Cerebellar cortex (tissue), 1 donor: ENCODE results near the gene MCOLN2.
"Not testable (repeated sequence)": the region's sequence is repeated elsewhere in the genome, so short reads cannot be mapped to it uniquely, and the experiment has no call there.

Experiments
- DNase-seq: peaks from one replicate; pipeline ENCODE4 v3.0.0-alpha.2; 2015; ENCODE audit warnings: low spot score

MCOLN2 gene

DNA sequence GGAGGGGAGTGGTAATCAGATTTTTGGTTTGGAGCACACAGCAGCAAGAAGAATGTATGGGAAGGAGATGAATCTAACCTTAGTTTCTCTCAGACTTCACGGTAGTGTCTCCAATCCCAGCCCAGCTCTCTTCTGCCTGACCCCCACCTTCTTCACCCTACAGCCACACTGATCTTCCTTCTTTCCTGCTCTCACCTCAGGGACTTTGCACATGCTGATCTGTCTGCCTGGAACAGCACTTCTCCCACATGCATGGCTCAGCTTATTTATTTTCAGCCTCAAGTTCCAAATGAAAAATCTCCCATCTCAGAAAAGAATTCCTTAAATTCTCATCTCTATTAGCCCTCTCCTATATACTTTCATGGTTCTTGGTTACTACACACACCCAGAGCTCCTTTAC, 55.1 kb downstream of the MCOLN2 start:
- DNase-seq = no peak

DNA sequence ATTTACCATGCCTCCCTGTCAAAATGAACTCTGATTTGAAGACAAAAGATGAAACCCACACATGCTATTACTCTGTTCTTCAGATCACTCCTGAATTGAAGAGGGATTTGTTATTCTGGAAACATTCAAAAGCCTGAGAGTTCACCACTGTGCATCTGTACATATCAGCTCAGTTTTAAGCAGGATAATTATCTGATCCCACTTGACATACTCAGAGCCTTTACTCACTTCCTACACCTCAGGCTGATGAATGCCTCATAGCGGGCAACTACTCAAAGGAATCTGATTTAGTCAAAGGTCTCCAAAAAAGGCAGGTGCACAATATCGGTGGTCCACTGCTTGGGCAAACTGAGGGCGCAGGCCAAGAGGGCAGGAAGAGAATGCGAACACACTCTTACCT, 56.4 kb downstream of the MCOLN2 start:
- no peak for DNase-seq

DNA sequence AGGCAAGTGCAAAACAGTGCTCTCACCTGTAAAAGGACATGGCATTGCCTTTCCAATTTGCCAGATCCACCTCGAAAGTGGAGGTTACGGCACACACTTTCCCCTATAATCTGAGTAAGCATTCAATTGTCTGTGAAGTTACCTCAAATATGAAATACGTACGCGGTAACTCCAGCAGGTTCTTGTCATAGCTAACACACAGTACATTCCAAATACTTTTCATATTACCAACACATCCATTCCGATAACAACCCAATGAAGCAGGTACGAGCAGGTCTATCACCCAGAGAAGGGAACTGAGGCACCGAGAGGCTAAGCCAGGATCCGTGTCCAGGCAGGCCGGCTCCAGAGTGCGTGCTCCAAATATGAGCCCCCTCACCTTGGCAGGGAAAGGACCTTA, 57.2 kb downstream of the MCOLN2 start:
- DNase-seq = no peak

DNA sequence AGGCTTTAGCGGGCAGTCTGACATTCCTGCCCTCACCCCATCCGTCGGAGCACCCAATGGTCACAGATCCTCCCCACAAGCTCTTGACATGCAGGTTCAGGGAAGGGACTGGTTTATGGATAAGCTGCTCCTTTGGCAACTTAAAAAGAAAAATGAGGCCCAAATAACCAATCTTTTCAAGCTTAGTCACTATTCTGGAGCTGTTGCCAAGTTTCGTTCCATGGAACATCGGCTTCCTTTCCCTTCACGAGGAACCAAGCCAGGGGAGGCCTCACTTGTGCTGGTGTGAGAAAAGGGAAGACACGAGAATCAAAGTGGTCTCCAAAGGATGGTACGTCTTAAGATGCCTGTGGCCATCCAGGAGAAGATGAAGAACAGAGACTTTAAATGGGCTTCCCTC, 57.8 kb downstream of the MCOLN2 start:
- DNase-seq = no peak

GRCh38 chr1:84936116-84936810, 60.6 kb downstream of the MCOLN2 start:
- DNase-seq = peak; percentile 88

DNA sequence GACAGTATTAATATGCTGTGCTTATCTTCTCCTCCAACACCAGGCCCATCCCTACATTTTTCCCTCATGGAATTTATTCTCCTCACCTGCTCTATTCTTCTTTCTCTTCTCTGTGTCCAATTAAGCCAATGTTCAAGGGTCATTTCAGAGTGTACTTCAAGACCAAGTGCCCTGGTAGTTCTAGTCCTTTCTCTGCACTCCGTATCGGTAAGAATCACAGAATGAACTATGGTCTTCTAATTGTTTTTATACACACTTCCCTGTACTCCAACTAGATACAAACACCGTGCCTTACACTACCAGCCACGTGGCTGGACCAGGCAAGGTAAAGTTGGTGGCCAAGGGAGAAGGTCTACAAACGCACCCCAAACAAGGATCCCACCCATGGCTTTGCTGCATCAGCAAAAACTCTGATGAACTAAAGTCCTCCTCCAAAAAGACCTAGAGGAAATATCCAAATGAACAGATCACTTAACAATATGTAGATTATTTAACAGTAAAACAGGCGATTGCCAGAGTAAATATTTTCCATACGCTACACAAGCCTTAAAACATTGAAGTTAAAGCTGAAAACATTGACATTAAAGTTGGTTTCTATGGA, 63.8 kb downstream of the MCOLN2 start:
- no peak for DNase-seq

DNA sequence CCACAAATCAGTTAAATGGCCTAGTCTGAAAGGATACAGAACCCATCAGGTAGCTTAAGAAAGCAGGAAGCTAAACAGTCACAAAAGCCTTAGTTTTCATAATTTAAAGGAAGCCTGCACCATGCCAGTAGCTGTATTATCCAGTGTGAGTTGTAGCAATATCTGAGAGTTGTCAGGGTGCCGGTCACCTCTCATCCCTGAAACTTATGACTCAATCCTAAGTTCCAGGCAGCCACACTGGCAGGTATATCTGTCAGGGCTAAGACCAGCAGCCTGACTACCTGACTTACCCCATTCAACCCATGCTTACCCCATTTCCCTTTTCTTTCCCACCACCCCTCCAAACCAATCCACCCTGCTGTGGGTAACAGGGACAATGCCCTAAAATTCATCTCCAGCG, 66.1 kb downstream of the MCOLN2 start:
- DNase-seq = no peak

GRCh38 chr1:84930329-84930728, 66.6 kb downstream of the MCOLN2 start:
- no peak for DNase-seq

DNA sequence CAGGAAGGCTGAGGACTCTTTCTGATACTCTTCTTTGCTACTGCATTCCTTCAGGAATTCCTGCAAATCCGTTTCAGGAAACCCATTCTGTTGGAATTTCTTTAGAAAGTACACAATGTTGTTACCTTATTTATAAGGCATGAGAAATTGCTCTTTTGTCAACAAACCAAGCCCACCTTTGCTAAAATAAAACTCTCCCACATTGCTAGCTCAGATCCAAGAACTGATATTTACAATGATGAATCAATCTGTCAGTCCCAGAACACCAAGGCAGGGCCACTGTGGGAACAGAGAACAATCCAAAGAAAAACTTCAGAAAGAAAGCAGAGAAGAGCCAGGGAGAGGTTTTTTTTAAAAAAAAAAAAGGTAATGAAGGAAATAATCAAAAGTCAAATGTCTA, 67.3 kb downstream of the MCOLN2 start:
- no peak for DNase-seq

DNA sequence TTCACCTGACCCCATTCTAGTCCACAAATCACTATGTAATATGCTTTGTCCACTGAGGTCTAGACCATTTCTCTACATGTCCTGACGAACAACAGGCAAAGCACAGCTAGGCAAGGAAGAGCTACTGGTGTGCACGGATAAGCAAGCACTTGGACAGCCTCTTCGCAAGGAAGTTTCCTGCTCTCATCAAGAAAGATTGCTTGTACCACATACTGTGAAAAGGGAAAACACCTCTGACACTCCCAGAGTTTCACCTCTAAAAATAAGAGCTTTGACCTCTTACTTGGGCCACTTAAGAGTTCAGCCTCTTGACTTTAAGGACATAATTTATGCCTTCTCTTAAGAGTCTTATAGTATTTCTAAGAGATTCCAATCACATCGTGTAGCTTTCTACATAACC, 67.9 kb downstream of the MCOLN2 start:
- no peak for DNase-seq

- DNase-seq = no peak
These were observed 73.6 kb downstream of the MCOLN2 start for GRCh38 chr1:84923317-84923716.

DNA sequence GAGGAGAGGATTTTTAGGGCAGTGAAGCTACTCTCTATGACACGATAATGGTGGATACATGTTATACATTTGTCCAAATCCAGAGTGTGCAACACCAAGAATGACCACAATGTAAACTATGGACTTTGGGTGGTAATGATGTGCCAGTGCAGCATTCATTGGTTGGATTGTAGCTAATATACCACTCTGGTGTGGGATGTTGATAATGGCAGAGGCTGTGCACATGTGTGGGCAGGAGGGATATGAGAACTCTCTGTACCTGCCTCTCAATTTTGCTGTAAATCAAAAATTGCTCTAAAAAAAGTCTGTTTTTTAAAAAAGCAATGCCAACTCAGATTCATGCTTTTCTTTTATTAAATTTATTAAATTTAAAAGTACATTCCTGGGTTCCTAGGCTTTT, 76.8 kb downstream of the MCOLN2 start:
- DNase-seq = no peak

DNA sequence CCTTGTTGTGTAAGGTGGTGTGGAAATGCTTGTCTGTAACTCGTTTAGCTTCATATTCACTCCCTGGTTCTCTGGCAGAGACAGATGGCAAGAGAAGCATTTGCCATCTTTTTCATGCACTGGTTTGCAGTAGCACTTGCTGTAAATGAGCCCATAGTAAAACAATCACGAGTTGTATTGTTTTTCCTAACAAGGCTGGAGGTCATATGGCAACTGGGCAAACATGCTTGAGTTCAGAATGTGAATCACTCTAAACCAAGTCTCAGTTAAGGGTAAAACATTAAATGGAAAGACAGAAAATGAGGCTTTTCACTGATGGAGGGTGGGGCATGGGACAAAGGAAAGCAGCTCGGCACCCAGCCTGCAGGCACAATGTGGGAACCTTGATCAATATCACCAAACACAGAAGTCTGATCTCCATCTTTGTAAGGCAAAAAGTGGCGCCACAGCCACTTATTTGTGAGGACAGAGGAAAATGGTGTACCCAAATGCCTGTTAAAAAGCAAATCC, 77.4 kb downstream of the MCOLN2 start:
- DNase-seq = no peak

GRCh38 chr1:84918726-84919336, 78.1 kb downstream of the MCOLN2 start:
- no peak for DNase-seq

- no peak for DNase-seq
These were observed 80.0 kb downstream of the MCOLN2 start for GRCh38 chr1:84916897-84917296.

- no peak for DNase-seq
These were observed 83.4 kb downstream of the MCOLN2 start for GRCh38 chr1:84913555-84913892.

DNA sequence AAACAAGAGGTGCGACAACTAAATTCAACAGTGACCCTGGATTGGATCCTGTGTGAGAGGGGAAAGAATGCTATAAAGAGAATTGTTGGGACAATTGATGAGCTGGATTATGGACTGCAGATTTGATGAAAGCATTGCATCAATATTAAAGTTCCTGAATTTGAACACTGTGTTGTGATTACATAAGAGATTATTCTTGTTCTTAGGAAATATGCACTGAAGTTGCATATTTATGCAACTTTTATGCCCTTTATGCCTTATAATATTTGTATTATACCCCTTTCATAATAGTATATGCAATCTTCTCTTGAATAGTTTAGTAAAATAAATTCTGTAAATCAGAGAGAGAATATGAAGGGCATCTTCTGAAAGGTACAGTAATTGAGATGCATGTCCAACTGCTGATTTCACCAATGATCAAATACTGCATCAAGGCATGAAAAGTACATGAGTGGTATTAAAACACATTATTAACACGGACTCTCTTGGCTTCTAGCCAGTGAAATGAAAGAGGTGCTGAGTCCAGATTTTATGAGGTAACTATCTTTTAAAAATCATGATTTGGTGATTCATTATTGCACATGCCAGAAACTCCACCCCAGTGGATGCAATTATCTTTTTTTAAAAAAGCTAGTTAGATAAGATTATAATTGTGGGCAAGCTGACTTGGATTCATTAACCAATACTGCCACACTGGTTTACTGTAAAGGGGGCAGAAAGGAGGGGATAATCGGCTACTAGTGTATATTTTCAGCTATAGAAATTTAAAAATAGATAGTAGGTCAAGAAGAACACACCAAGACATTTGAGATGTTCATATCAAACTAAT, 84.0 kb downstream of the MCOLN2 start:
- no peak for DNase-seq

DNA sequence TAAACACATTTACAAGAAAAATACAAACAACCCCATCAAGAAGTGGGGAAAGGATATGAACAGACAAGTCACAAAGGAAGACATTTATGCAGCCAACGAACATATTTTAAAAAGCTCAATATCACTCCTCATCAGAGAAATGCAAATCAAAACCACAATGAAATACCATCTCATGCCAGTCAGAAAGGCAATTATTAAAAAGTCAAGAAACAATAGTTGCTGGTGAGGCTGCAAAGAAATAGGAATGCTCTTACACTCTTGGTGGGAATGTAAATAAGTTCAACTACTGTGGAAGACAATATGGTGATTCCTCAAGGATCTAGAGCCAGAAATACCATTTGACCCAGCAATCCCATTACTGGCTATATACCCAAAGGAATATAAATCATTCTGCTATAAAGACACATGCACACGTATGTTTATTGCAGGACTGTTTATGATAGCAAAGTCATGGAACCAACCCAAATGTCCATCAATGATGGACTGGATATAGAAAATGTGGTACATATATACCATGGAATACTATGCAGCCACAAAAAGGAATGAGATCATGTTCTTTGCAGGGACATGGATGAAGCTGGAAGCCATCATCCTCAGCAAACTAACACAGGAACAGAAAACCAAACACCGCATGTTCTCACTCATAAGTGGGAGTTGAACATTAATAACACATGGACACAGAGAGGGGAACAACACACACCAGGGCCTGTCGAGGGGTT, 88.0 kb downstream of the MCOLN2 start:
- DNase-seq = not testable (repeated sequence)

GRCh38 chr1:84907095-84907827, 89.7 kb downstream of the MCOLN2 start:
- DNase-seq = no peak

GRCh38 chr1:84902727-84903126, 94.2 kb downstream of the MCOLN2 start:
- not testable (repeated sequence) for DNase-seq

DNA sequence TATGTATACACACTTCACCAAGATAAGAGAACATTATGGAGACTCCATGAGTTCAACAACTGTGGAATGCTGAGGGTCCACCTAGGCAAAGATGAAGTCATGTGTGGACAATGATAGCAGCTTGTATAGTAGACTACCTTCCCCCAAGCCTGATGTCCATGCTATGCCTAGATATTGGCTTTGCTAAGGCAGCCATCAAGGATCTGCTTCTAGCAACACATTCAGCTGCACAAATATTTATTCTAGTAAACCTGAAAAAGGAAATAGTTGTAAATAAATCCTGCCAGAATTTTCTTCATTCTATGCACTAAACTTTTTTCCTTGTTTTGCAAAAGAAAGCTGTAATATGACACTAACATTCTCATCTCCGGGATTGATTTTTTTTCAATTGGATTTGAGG, 96.9 kb downstream of the MCOLN2 start:
- DNase-seq = no peak
